Hepatocyte (in vitro differentiated cells): ENCODE measurements around the gene ECHS1. TPM values are rescaled to one million over a fixed set of nuclear protein-coding genes. Genes with fewer than 3 reads are reported as not detected.

Experiments used
- DNase-seq: peaks from one replicate; pipeline ENCODE4 v3.0.0-alpha.2; 2016; ENCODE audit warnings: low spot score
- H2AFZ ChIP-seq: fragments of 200-600 bp; sonication (generic); 2 replicates; pipeline ENCODE4 v1.6.0; 2016; ENCODE audit warnings: antibody characterized with exemption, mild to moderate bottlenecking
- H3K27ac ChIP-seq: fragments of 200-600 bp; sonication (generic); 2 replicates; pipeline ENCODE4 v1.5.1; 2016; ENCODE audit warnings: mild to moderate bottlenecking
- H3K27me3 ChIP-seq: fragments of 200-600 bp; sonication (generic); 2 replicates; pipeline ENCODE4 v1.6.1; 2016
- H3K36me3 ChIP-seq: fragments of 200-600 bp; sonication (generic); replicated peaks from 2 replicates; pipeline ENCODE4 v1.5.1; 2016; ENCODE audit warnings: low read depth; ENCODE audit not compliant: insufficient read depth
- H3K4me1 ChIP-seq: fragments of 200-600 bp; sonication (generic); 2 replicates; pipeline ENCODE4 v1.5.1; 2016; ENCODE audit warnings: mild to moderate bottlenecking, moderate library complexity; ENCODE audit not compliant: insufficient read depth
- H3K4me2 ChIP-seq: fragments of 200-600 bp; sonication (generic); 2 replicates; pipeline ENCODE4 v1.6.0; 2016
- H3K4me3 ChIP-seq: fragments of 200-600 bp; sonication (generic); 2 replicates; pipeline ENCODE4 v1.5.1; 2016; ENCODE audit warnings: mild to moderate bottlenecking
- H3K79me2 ChIP-seq: fragments of 200-600 bp; sonication (generic); 2 replicates; pipeline ENCODE4 v1.6.0; 2017; ENCODE audit warnings: mild to moderate bottlenecking
- H3K9me2 ChIP-seq: fragments of 200-600 bp; sonication (generic); replicated peaks from 2 replicates; pipeline ENCODE4 v1.6.0; 2017; ENCODE audit warnings: mild to moderate bottlenecking; ENCODE audit not compliant: insufficient read depth
- H3K9me3 ChIP-seq: fragments of 200-600 bp; sonication (generic); 2 replicates; pipeline ENCODE4 v1.5.1; 2016; ENCODE audit warnings: low read depth, mild to moderate bottlenecking
- H4K20me1 ChIP-seq: fragments of 200-600 bp; sonication (generic); 2 replicates; pipeline ENCODE4 v1.6.0; 2016; ENCODE audit warnings: mild to moderate bottlenecking; ENCODE audit not compliant: insufficient read depth, poor library complexity, severe bottlenecking
- CTCF ChIP-seq: fragments of 200-600 bp; sonication (generic); IDR thresholded peaks from 2 replicates; pipeline ENCODE4 v1.5.1; 2016; ENCODE audit warnings: antibody characterized with exemption, mild to moderate bottlenecking; ENCODE audit not compliant: poor library complexity
- EZH2 ChIP-seq: fragments of 200-600 bp; sonication (generic); IDR thresholded peaks from 2 replicates; pipeline ENCODE4 v1.6.1; 2016; ENCODE audit warnings: antibody characterized with exemption, mild to moderate bottlenecking, borderline replicate concordance
- EZH2phosphoT487 ChIP-seq: fragments of 200-600 bp; sonication (generic); IDR thresholded peaks from one replicate; pipeline ENCODE4 v1.6.1; 2018; ENCODE audit warnings: antibody characterized with exemption, mild to moderate bottlenecking, low read depth, moderate library complexity; ENCODE audit not compliant: unreplicated experiment, severe bottlenecking
- WGBS: methylation state at CpG from one replicate; pipeline ENCODE4 v1.1.6; 2016; ENCODE audit warnings: low lambda C conversion rate; ENCODE audit errors: missing lambda C conversion rate; 5-methylcytosine and 5-hydroxymethylcytosine counted together
- polyA plus RNA-seq: library from polyadenylated mRNA; unstranded; fragments of >200 nt; fragmentation: Nextera tagmentation; extraction: Ambion mirVana; gene quantifications from 2 replicates; pipeline ENCODE4 v1.2.1, GENCODE V29; 2016
- total RNA-seq: library from RNA; depleted of rRNA; stranded (reverse); fragments of >200 nt; gene quantifications from 2 replicates; pipeline ENCODE4 v1.2.3, GENCODE V29; 2014

Gene ECHS1
- total and polyA plus RNA-seq, 2 experiments from 2014 or later, result 146 to 204 TPM

- DNase-seq, result peak; percentile 99
- Histone ChIP-seq H3K9me3 (no peaks in the 10 kb centered on the region), H3K4me2 (peak within 1 kb of the TSS; percentile 88), H3K4me3 (peak within 1 kb of the TSS; percentile 89), H3K4me1 (peaks cover 8% of the 10 kb centered on the region), H3K79me2 (peaks cover 39% of the 10 kb centered on the region), H3K9me2 (no peaks in the 10 kb centered on the region), H2AFZ (peak within 1 kb of the TSS; percentile 88), H4K20me1 (no peaks in the 10 kb centered on the region), H3K36me3 (no peaks in the 10 kb centered on the region), H3K27ac (peak within 1 kb of the TSS; percentile 96), H3K27me3 (no peaks in the 10 kb centered on the region)
- under 1% methylated on average over 47 of the region's 69 CpGs for WGBS
- no peak for TF ChIP-seq EZH2phosphoT487
- no peak for TF ChIP-seq CTCF
- TF ChIP-seq EZH2, result no peak
These were observed 21.0 kb upstream of the ECHS1 start, which contains the start of gene MTG1 for GRCh38 chr10:133394064-133394663. TSS of gene MTG1 (plus strand) at chr10:133394157. CDS start at chr10:133394221, 64 bp downstream.

GRCh38 chr10:133393401-133394063, 20.4 kb upstream of the ECHS1 start:
- Histone ChIP-seq H2AFZ (peak overlapping the region; percentile 88), H3K4me2 (peak overlapping the region; percentile 67), H3K9me2 (no peaks in the 10 kb centered on the region), H3K27me3 (no peaks in the 10 kb centered on the region), H3K36me3 (no peaks in the 10 kb centered on the region), H3K4me3 (no peak overlapping the region), H3K9me3 (no peaks in the 10 kb centered on the region), H3K4me1 (peaks cover 8% of the 10 kb centered on the region), H4K20me1 (no peaks in the 10 kb centered on the region), H3K27ac (peak overlapping the region; percentile 49), H3K79me2 (peaks cover 36% of the 10 kb centered on the region)
- TF ChIP-seq EZH2, result no peak
- TF ChIP-seq CTCF, result no peak
- TF ChIP-seq EZH2phosphoT487, result no peak
- DNase-seq, result no peak
- 31% methylated on average over 27 of the region's 27 CpGs for WGBS

GRCh38 chr10:133391761-133392518, 18.8 kb upstream of the ECHS1 start:
- Histone ChIP-seq H3K4me1 (peaks cover 8% of the 10 kb centered on the region), H3K4me3 (no peak overlapping the region), H3K36me3 (no peaks in the 10 kb centered on the region), H3K9me2 (no peaks in the 10 kb centered on the region), H3K27me3 (no peaks in the 10 kb centered on the region), H2AFZ (no peak overlapping the region), H3K79me2 (peaks cover 26% of the 10 kb centered on the region), H3K4me2 (no peak overlapping the region), H3K9me3 (no peaks in the 10 kb centered on the region), H3K27ac (no peak overlapping the region), H4K20me1 (no peaks in the 10 kb centered on the region)
- 100% methylated on average over 8 of the region's 12 CpGs for WGBS
- TF ChIP-seq CTCF, result no peak
- TF ChIP-seq EZH2phosphoT487, result no peak
- TF ChIP-seq EZH2, result no peak
- no peak for DNase-seq
